ENCODE data around the gene LRRC63. TPM values are rescaled to one million over a fixed set of nuclear protein-coding genes. Genes with fewer than 3 reads are reported as not detected.

The LRRC63 gene
- total and polyA plus RNA-seq, 12 donors, result 0.12 to 0.15 TPM; not detected in 10

GRCh38 chr13:46181377-46181839 lies 30.3 kb upstream of the LRRC63 start:
- H3K36me3 ChIP-seq, result no peaks in the 10 kb centered on the region
- DNase-seq (no peak), ATAC-seq (no peak)
- H3K4me3 ChIP-seq, result peak overlapping the region in 6 of 10 donors; percentile 16 to 61 (median 30)
- H3K27me3 ChIP-seq, result peaks cover 0 to 11% (median 0%) of the 10 kb centered on the region in 7 donors
- TF ChIP-seq CTCF (IDR thresholded peaks at IDR 0.05), result no peak
- intact Hi-C loops (cut with DNase I), result no loop called here
- whole genome bisulfite sequencing, 2 donors, result 85 to 87% methylated on average over 5 of the region's 5 CpGs
- no peaks in the 10 kb centered on the region for H3K9me3 ChIP-seq
- peak overlapping the region in 2 of 10 donors; percentile 42 to 88 for H3K27ac ChIP-seq
- peaks cover 0 to 48% (median 0%) of the 10 kb centered on the region in 9 donors for H3K4me1 ChIP-seq

DNA sequence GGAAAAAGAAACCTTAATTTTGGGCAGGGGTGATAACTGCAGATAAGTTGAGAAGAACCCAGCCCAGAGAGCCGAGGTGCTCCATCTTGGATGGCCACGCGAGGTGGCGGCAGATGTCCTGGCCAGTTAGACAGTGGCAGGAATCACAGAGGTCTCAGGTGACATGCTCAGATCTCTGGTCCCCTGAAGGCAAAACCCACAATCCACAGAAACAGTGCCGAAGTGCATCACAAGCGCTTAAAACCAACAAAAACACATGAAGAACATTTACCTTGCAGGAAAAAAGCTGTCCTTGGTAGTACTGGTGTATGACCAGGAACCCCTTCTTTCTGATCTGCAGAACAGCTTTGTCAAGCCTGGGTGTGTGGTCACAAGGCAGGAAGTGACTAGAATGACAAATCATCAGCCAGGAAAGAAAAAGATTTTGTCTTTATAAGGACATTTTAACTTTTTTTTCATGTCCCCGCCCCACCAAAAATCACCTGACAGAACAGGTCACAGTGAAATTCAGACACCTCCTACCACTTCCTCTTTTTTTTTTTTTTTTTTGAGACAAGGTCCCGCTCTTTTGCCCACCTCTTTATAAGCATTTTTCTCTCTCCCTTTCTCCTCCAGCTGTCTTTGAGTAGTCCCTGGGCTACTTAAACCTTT lies 29.8 kb upstream of the LRRC63 start, which contains the start of gene LCP1:
Gene LCP1, minus strand, starts transcription at position 338 of the 651 bp plus-strand sequence. CDS start 22,515 bp downstream, outside the sequence.
- peak within 1 kb of the TSS in 2 of 10 donors; percentile 42 to 88 for H3K27ac ChIP-seq
- WGBS, 2 donors, result 84 to 88% methylated on average over 8 of the region's 8 CpGs
- peak within 1 kb of the TSS in 6 of 10 donors; percentile 16 to 61 (median 30) for H3K4me3 ChIP-seq
- peaks cover 0 to 11% (median 0%) of the 10 kb centered on the region in 7 donors for H3K27me3 ChIP-seq
- TF ChIP-seq CTCF (IDR thresholded peaks at IDR 0.05), result no peak
- DNase-seq, result no peak
- H3K9me3 ChIP-seq, result no peaks in the 10 kb centered on the region
- H3K4me1 ChIP-seq, result peaks cover 0 to 46% (median 0%) of the 10 kb centered on the region in 9 donors
- peak in 6 of 8 donors; percentile 30 to 53 (median 38) for ATAC-seq
- H3K36me3 ChIP-seq, result no peaks in the 10 kb centered on the region
- intact Hi-C loops (cut with DNase I), result no loop called here

- intact Hi-C loops (cut with DNase I), result no loop called here
- DNase-seq (no peak), ATAC-seq (no peak)
- Histone ChIP-seq H3K9me3 (no peaks in the 10 kb centered on the region), H3K27me3 (peaks cover 0 to 11% (median 0%) of the 10 kb centered on the region in 7 donors), H3K36me3 (no peaks in the 10 kb centered on the region), H3K4me1 (peaks cover 0 to 42% (median 0%) of the 10 kb centered on the region in 9 donors), H3K27ac (peak overlapping the region in 2 of 10 donors; percentile 26 to 88), H3K4me3 (peak overlapping the region in 1 of 10 donors; percentile 61)
- 77 to 86% methylated on average over 2 of the region's 2 CpGs for WGBS, 2 donors
- no peak for TF ChIP-seq CTCF (IDR thresholded peaks at IDR 0.05)
Observed at GRCh38 chr13:46182491-46182877, 29.2 kb upstream of the LRRC63 start.

DNA sequence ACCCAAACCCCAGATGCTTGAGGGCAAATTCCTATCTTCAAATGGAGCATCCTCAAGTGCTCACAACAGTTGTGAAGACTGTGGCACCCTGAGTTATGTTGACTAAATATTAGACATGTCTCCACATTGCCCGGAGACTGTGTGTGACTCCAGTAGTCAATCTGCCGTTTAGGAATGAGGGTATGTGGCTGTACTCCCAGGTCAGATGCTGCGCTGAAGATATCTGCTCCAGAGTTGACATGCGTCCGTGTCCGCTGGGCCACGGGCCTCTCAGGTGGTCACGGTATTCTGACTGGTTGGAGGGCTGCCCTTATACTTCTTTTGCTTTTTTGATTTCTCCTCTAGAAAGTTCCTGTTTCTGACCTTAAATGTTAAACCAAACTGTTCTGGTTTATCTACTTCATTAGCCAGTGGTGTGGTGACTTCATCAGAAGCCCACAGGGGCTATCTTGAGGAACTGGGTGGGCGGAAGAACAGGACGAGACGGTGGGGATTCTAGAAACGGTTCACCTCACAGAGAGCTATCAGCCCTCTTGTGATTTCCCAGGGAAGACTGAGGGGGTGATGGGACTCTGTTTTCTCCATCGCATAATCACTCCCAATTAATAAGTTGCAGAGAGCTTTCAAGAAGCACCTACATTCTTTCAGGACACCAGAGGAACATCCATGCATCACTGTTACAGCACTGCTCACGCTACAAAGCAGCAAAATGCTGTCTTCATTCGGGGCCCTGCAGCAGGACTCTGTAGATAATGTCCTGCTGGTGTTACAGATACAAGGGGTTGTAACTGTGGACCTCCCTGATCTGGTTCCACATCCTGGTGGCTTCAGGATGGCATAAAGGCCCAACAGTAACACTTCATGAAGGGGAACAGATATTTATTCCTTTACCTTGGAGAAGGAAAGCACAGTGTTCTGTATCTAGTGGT lies 28.4 kb upstream of the LRRC63 start:
- intact Hi-C loops (cut with DNase I), result no loop called here

More for the DNA sequence above, 28.4 kb upstream of the LRRC63 start:
- no peak for ATAC-seq
- Histone ChIP-seq H3K27ac (peak overlapping the region in 1 of 10 donors; percentile 88), H3K4me3 (peak overlapping the region in 1 of 10 donors; percentile 61), H3K9me3 (no peaks in the 10 kb centered on the region), H3K4me1 (peaks cover 0 to 35% (median 0%) of the 10 kb centered on the region in 9 donors), H3K27me3 (peaks cover 0 to 11% (median 0%) of the 10 kb centered on the region in 7 donors), H3K36me3 (no peaks in the 10 kb centered on the region)
- DNase-seq, result no peak
- WGBS, 2 donors, result 76 to 77% methylated on average over 15 of the region's 15 CpGs
- TF ChIP-seq CTCF (IDR thresholded peaks at IDR 0.05), result no peak
